K562 (cell line): Measurements from ENCODE around the gene ACP4. TPM values are rescaled to one million over a fixed set of nuclear protein-coding genes. Genes with fewer than 3 reads are reported as not detected.

ENCODE experiments used
- ATAC-seq: fragments of 200-7000 bp; cut with Tn5 transposase; 3 replicates; pipeline ENCODE4 v1.9.1; 2020; ENCODE audit warnings: moderate library complexity
- BruUV-seq: library from RNA; stranded (reverse); fragments of 400-500 nt; replicated peaks from 2 replicates; lab custom pipeline; 2021; lab: Mats Ljungman, UMichigan
- CTCF ChIA-PET: fragments of 300-600 bp; formaldehyde crosslinking; extraction: SDS; loops from one replicate; lab custom pipeline; 2021; ENCODE audit warnings: low intra/inter-chr PET ratio; lab: Yijun Ruan, JAX
- POLR2A ChIA-PET: fragments of 300-600, 350-650 bp; sonication (Branson Sonifier 250); formaldehyde crosslinking; extraction: SDS; loops from one replicate; lab custom pipeline; 2021; ENCODE audit warnings: antibody characterized with exemption, inconsistent platforms; lab: Yijun Ruan, JAX
- DNase-seq, 4 experiments: peaks; one replicate each; pipeline versions ENCODE4 v3.0.0 to v3.0.0-alpha.2; 2011 to 2018; ENCODE audit warnings: low spot score in 3 of 4, mixed read lengths in 3 of 4; ENCODE audit errors: extremely low read depth in 1 of 4
- FAIRE-seq: peaks from 2 replicates; lab custom pipeline; 2011; peaks lifted over from hg19 to GRCh38; lab: Jason Lieb, UNC
- H2AFZ ChIP-seq: 2 replicates; pipeline ENCODE4 v1.6.0; 2011; ENCODE audit warnings: low read depth, low read length, control low read depth, inconsistent platforms
- H3K27ac ChIP-seq: fragments of 200-600 bp; 3 replicates; pipeline ENCODE4 v1.8.0; 2011; ENCODE audit warnings: low read depth, mild to moderate bottlenecking, control low read depth, inconsistent platforms, low read length, moderate library complexity, mixed read lengths; ENCODE audit errors: extremely low read depth
- H3K27me3 ChIP-seq, 2 experiments: fragments of 300-600 bp in 1 of 2; 2 replicates in 1 of 2; 3 replicates in 1 of 2; pipeline versions ENCODE4 v1.6.0 to v1.8.0; 2011; ENCODE audit warnings: inconsistent platforms in 2 of 2, low read length in 2 of 2, mild to moderate bottlenecking in 1 of 2, mixed read lengths in 1 of 2, moderate library complexity in 1 of 2; ENCODE audit not compliant: control insufficient read depth in 2 of 2, insufficient read depth in 2 of 2
- H3K36me3 ChIP-seq: fragments of 300-600 bp; 3 replicates; pipeline ENCODE4 v1.8.0; 2011; ENCODE audit warnings: mild to moderate bottlenecking, low read length, inconsistent platforms; ENCODE audit not compliant: control insufficient read depth, insufficient read depth
- H3K4me1 ChIP-seq, 2 experiments: fragments of 200-600 bp in 1 of 2; replicated peaks in 1 of 2; 2 replicates in 1 of 2; 3 replicates in 1 of 2; pipeline versions ENCODE4 v1.5.1 to v1.8.0; 2011; ENCODE audit warnings: inconsistent platforms in 2 of 2, low read length in 2 of 2, mild to moderate bottlenecking in 1 of 2, mixed read lengths in 1 of 2, moderate library complexity in 1 of 2; ENCODE audit not compliant: control insufficient read depth in 2 of 2, insufficient read depth in 2 of 2
- H3K4me2 ChIP-seq: 2 replicates; pipeline ENCODE4 v1.6.1; 2011; ENCODE audit warnings: low read length, control low read depth, inconsistent platforms, mixed read lengths; ENCODE audit not compliant: insufficient read depth
- H3K4me3 ChIP-seq: fragments of 200-600 bp; sonication (generic), shearing (Covaris generic); 2 replicates; pipeline ENCODE4 v1.5.1; 2016; ENCODE audit warnings: control low read depth, inconsistent platforms
- H3K79me2 ChIP-seq: fragments of 200-600 bp; 3 replicates; pipeline ENCODE4 v1.8.0; 2011; ENCODE audit warnings: low read length, inconsistent platforms; ENCODE audit not compliant: control insufficient read depth, insufficient read depth
- H3K9ac ChIP-seq, 2 experiments: 2 replicates each; pipeline versions ENCODE4 v1.6.0 to v1.6.1; 2011; ENCODE audit warnings: low read depth in 2 of 2, low read length in 2 of 2, control low read depth in 1 of 2, inconsistent platforms in 1 of 2, mild to moderate bottlenecking in 1 of 2, mixed read lengths in 1 of 2; ENCODE audit not compliant: insufficient read depth in 1 of 2
- H3K9me1 ChIP-seq: one replicate; pipeline ENCODE4 v1.6.0; 2011; ENCODE audit warnings: inconsistent platforms, mild to moderate bottlenecking, low read length, moderate library complexity; ENCODE audit not compliant: control insufficient read depth, insufficient read depth
- H3K9me3 ChIP-seq: replicated peaks from 2 replicates; pipeline ENCODE4 v1.5.1; 2011; ENCODE audit warnings: low read depth, low read length, inconsistent platforms; ENCODE audit not compliant: control insufficient read depth, insufficient read depth
- H4K20me1 ChIP-seq: replicated peaks from 2 replicates; pipeline ENCODE4 v1.6.1; 2011; ENCODE audit warnings: low read length, inconsistent platforms, mixed read lengths; ENCODE audit not compliant: control insufficient read depth, insufficient read depth
- CBFA2T3 ChIP-seq: fragments of 450-650 bp; IDR thresholded peaks from 2 replicates; pipeline ENCODE4 v1.6.1; 2017
- NR2C1 ChIP-seq, 2 experiments: fragments of 450-650 bp; IDR thresholded peaks; 2 replicates each; pipeline ENCODE4 v1.6.1; 2017; ENCODE audit warnings: mild to moderate bottlenecking in 2 of 2, antibody characterized with exemption in 1 of 2, inconsistent platforms in 1 of 2, missing compliant biosample characterization in 1 of 2, missing genetic modification characterization in 1 of 2
- SIN3B ChIP-seq: fragments of 450-650 bp; IDR thresholded peaks from 2 replicates; pipeline ENCODE4 v1.6.1; 2017; ENCODE audit warnings: low read depth, mild to moderate bottlenecking, moderate library complexity
- TEAD2 ChIP-seq: fragments of 450-650 bp; IDR thresholded peaks from 2 replicates; pipeline ENCODE4 v1.6.1; 2016; ENCODE audit warnings: missing genetic modification characterization, control low read depth, missing compliant biosample characterization
- TFAP4 ChIP-seq: sonication (generic); formaldehyde crosslinking; IDR thresholded peaks from 2 replicates; pipeline ENCODE4 v1.8.0; 2022; ENCODE audit warnings: missing genetic modification reagents, mild to moderate bottlenecking, moderate library complexity, borderline replicate concordance
- THAP7 ChIP-seq: fragments of 250-450 bp; sonication (Bioruptor Pico); IDR thresholded peaks from 2 replicates; pipeline ENCODE4 v1.5.0; 2021
- ZKSCAN1 ChIP-seq: fragments of 150-350 bp; IDR thresholded peaks from 2 replicates; pipeline ENCODE4 v1.6.1; 2016; ENCODE audit warnings: low read depth, low read length
- WGBS: fragments of 100-300 bp; shearing (Covaris generic); methylation state at CpG from one replicate; pipeline ENCODE4 v1.1.6; 2016; ENCODE audit warnings: low coverage, mixed read lengths; ENCODE audit not compliant: insufficient coverage; ENCODE audit errors: missing lambda C conversion rate; 5-methylcytosine and 5-hydroxymethylcytosine counted together
- in situ Hi-C: fragments of 300-500 bp; cut with MboI; formaldehyde crosslinking; loops from 4 replicates; pipeline ENCODE4 v1.15.0; 2018; ENCODE audit warnings: inconsistent platforms, mixed read lengths
- intact Hi-C: fragments of 100-400 bp; cut with micrococcal nuclease; formaldehyde crosslinking; loops from 2 replicates; pipeline ENCODE4 v1.14.2; 2022
- polyA plus RNA-seq, 8 experiments: library from polyadenylated mRNA; depleted of rRNA in 4 of 8; stranded (reverse) in 5 of 8; unstranded in 3 of 8; fragments of >200 nt; fragmentation: Nextera tagmentation in 2 of 8; fragmentation: Illumina TruSeq in 1 of 8; extraction: Ambion mirVana in 2 of 8; extraction: Trizol in 1 of 8; gene quantifications; 2 replicates each; pipeline versions ENCODE4 v1.2.1 to v1.2.3, GENCODE V29; 2011 to 2014; ENCODE audit warnings: inconsistent platforms in 1 of 8, missing spikeins in 1 of 8
- total RNA-seq, 7 experiments: library from RNA; depleted of rRNA in 6 of 7; stranded (reverse); fragments of >200 nt in 6 of 7; fragmentation: Illumina TruSeq in 2 of 7; extraction: Trizol in 2 of 7; gene quantifications; 2 replicates each; pipeline versions ENCODE4 v1.2.1 to v1.2.3, GENCODE V29; 2011 to 2021; ENCODE audit warnings: low replicate concordance in 1 of 7

ACP4 gene
- total and polyA plus RNA-seq, 9 of the 15 experiments (the other 6 are each of a cell fraction or from before 2014, with no cell fraction given): not detected

- ATAC-seq (no peak), FAIRE-seq (no peak), DNase-seq (no peak)
- no peaks in the 10 kb centered on the region for H3K9me3 ChIP-seq
- peaks cover 0 to 3% of the 10 kb centered on the region in 2 experiments; a peak in 1 of 5 replicates for H3K27me3 ChIP-seq
- no peaks in the 10 kb centered on the region for H3K36me3 ChIP-seq
- no peak for TF ChIP-seq CBFA2T3
- TF ChIP-seq ZKSCAN1: no peak
- TF ChIP-seq TFAP4: 0 out of 2 replicates have a peak, but pooled peaks have one; percentile 15
- TF ChIP-seq TEAD2: no peak
- TF ChIP-seq THAP7 (CRISPR knock-in tag): no peak
- no peak for TF ChIP-seq SIN3B
- no peak for TF ChIP-seq NR2C1 (IDR thresholded peaks at IDR 0.05)
- TF ChIP-seq NR2C1 (tag; IDR thresholded peaks at IDR 0.05): no peak
- H3K27ac ChIP-seq: no peak overlapping the region; the same call in 2 of the 3 replicates
- 86% methylated on average over 7 of the region's 8 CpGs for WGBS
- in situ Hi-C loops: no loop called here
- no peak overlapping the region for H3K4me2 ChIP-seq
- H3K4me3 ChIP-seq: no peak overlapping the region
- 0 out of 3 replicates have a peak, but pooled peaks cover 6% of the 10 kb centered on the region for H3K79me2 ChIP-seq
- H3K4me1 ChIP-seq: peaks cover 57 to 77% of the 10 kb centered on the region in 2 experiments
- H2AFZ ChIP-seq: no peak overlapping the region
- peak overlapping the region in 1 of 2 experiments; percentile 46; a peak in 2 of 4 replicates for H3K9ac ChIP-seq
- H4K20me1 ChIP-seq: no peaks in the 10 kb centered on the region
- CTCF ChIA-PET: no interaction called here
- no TSS peak for BruUV-seq
- POLR2A ChIA-PET: interaction anchor here (0.8 to 8.6 kb wide), 3 partner anchors 8 to 18 kb away, joined by 3 to 70 read pairs (median 3); no protein-coding TSS in a partner anchor
- peaks cover 2% of the 10 kb centered on the region for H3K9me1 ChIP-seq
- intact Hi-C loops: no loop called here
These were observed 31.4 kb downstream of the ACP4 start for GRCh38 chr19:50821622-50822021.
